H1 (cell line): ENCODE data around the gene NAV2. TPM values are rescaled to one million over a fixed set of nuclear protein-coding genes. Genes with fewer than 3 reads are reported as not detected.

Experiments used
- CTCF ChIA-PET: fragments of 300-600 bp; sonication (Branson Sonifier 250); formaldehyde crosslinking; loops from one replicate; lab custom pipeline; 2021; ENCODE audit not compliant: partially characterized antibody; lab: Charles Lee
- POLR2A ChIA-PET: fragments of 300-600 bp; sonication (Branson Sonifier 250); formaldehyde crosslinking; loops from one replicate; lab custom pipeline; 2021; ENCODE audit warnings: inconsistent platforms; ENCODE audit not compliant: partially characterized antibody; lab: Charles Lee
- DNase-seq, 2 experiments: peaks; one replicate each; pipeline versions ENCODE4 v3.0.0 to v3.0.0-alpha.2; 2010 to 2022; ENCODE audit warnings: low spot score in 2 of 2, low read depth in 1 of 2, mixed read lengths in 1 of 2
- FAIRE-seq: peaks from 2 replicates; lab custom pipeline; 2011; peaks lifted over from hg19 to GRCh38; lab: Jason Lieb, UNC
- H2AFZ ChIP-seq: 2 replicates; pipeline ENCODE4 v1.8.1; 2012; ENCODE audit warnings: low read length, inconsistent platforms
- H2AK5ac ChIP-seq: 2 replicates; pipeline ENCODE4 v1.6.1; 2013; ENCODE audit warnings: low read depth, low read length
- H2BK120ac ChIP-seq: replicated peaks from 2 replicates; pipeline ENCODE3; 2013; ENCODE audit warnings: low read depth, low read length, inconsistent platforms
- H2BK12ac ChIP-seq: 2 replicates; pipeline ENCODE4 v1.6.1; 2013; ENCODE audit warnings: low read depth, low read length
- H2BK15ac ChIP-seq: 2 replicates; pipeline ENCODE4 v1.6.1; 2013; ENCODE audit warnings: low read length
- H2BK20ac ChIP-seq: 2 replicates; pipeline ENCODE4 v1.6.1; 2013; ENCODE audit warnings: low read length
- H2BK5ac ChIP-seq: 2 replicates; pipeline ENCODE4 v1.6.1; 2013; ENCODE audit warnings: low read depth, low read length
- H3K14ac ChIP-seq: 2 replicates; pipeline ENCODE4 v1.6.1; 2013; ENCODE audit warnings: inconsistent platforms; ENCODE audit not compliant: insufficient read length
- H3K18ac ChIP-seq: 2 replicates; pipeline ENCODE4 v1.6.1; 2013; ENCODE audit warnings: low read length; ENCODE audit errors: extremely low read depth
- H3K23ac ChIP-seq: 2 replicates; pipeline ENCODE4 v1.6.1; 2013; ENCODE audit warnings: inconsistent platforms; ENCODE audit not compliant: insufficient read length
- H3K23me2 ChIP-seq: 2 replicates; pipeline ENCODE4 v1.6.1; 2013; ENCODE audit warnings: low read depth, low read length
- H3K27ac ChIP-seq: 2 replicates; pipeline ENCODE4 v1.6.1; 2011; ENCODE audit warnings: low read depth, low read length, inconsistent platforms
- H3K27me3 ChIP-seq, 4 experiments: replicated peaks in 1 of 4; 1 replicate in 1 of 4; 2 replicates in 3 of 4; pipeline versions ENCODE4 v1.6.1 to v1.8.1; 2011 to 2013; ENCODE audit warnings: low read length in 3 of 4, mild to moderate bottlenecking in 3 of 4, inconsistent platforms in 2 of 4, mixed read lengths in 2 of 4, moderate library complexity in 1 of 4; ENCODE audit not compliant: control insufficient read depth in 3 of 4, insufficient read depth in 3 of 4; ENCODE audit errors: extremely low read depth in 1 of 4
- H3K36me3 ChIP-seq, 4 experiments: 2 replicates each; pipeline versions ENCODE4 v1.6.1 to v1.8.1; 2011 to 2013; ENCODE audit warnings: mild to moderate bottlenecking in 4 of 4, low read length in 3 of 4, moderate library complexity in 2 of 4, control low read depth in 1 of 4, inconsistent platforms in 1 of 4; ENCODE audit not compliant: insufficient read depth in 4 of 4, control insufficient read depth in 2 of 4
- H3K4ac ChIP-seq: replicated peaks from 2 replicates; pipeline ENCODE3; 2013; ENCODE audit warnings: low read length, low read depth, mixed read lengths, inconsistent platforms; ENCODE audit not compliant: insufficient read length
- H3K4me1 ChIP-seq, 4 experiments: replicated peaks in 1 of 4; 1 replicate in 1 of 4; 2 replicates in 3 of 4; pipeline versions ENCODE4 v1.6.1 to v1.8.1; 2011 to 2013; ENCODE audit warnings: low read length in 3 of 4, inconsistent platforms in 2 of 4, mixed read lengths in 1 of 4; ENCODE audit not compliant: insufficient read depth in 4 of 4, control insufficient read depth in 3 of 4
- H3K4me2 ChIP-seq, 2 experiments: 2 replicates each; pipeline versions ENCODE4 v1.6.1 to v1.8.1; 2011 to 2013; ENCODE audit warnings: low read depth in 2 of 2, low read length in 2 of 2, control low read depth in 1 of 2, inconsistent platforms in 1 of 2, mild to moderate bottlenecking in 1 of 2; ENCODE audit not compliant: insufficient read depth in 1 of 2
- H3K4me3 ChIP-seq, 4 experiments: fragments of 200-600, 300-600 bp in 1 of 4; sonication (generic), shearing (Covaris generic), sonication (Bioruptor Twin) in 1 of 4; 2 replicates each; pipeline versions ENCODE4 v1.5.1 to v1.8.1; 2011 to 2016; ENCODE audit warnings: low read length in 4 of 4, low read depth in 3 of 4, control low read depth in 2 of 4, inconsistent platforms in 2 of 4, mild to moderate bottlenecking in 2 of 4, mixed read lengths in 1 of 4, moderate library complexity in 1 of 4; ENCODE audit not compliant: insufficient read depth in 2 of 4; ENCODE audit errors: extremely low read depth in 1 of 4
- H3K56ac ChIP-seq: replicated peaks from 2 replicates; pipeline ENCODE3; 2013; ENCODE audit warnings: low read depth, mild to moderate bottlenecking, mixed read lengths, low read length, inconsistent platforms; ENCODE audit not compliant: insufficient read length
- H3K79me1 ChIP-seq: 2 replicates; pipeline ENCODE4 v1.6.1; 2013; ENCODE audit warnings: low read depth, low read length, control low read depth
- H3K79me2 ChIP-seq, 2 experiments: 2 replicates each; pipeline versions ENCODE4 v1.6.1 to v1.8.1; 2012 to 2013; ENCODE audit warnings: low read length in 2 of 2, mild to moderate bottlenecking in 2 of 2, inconsistent platforms in 1 of 2; ENCODE audit not compliant: insufficient read depth in 2 of 2, control insufficient read depth in 1 of 2
- H3K9ac ChIP-seq, 4 experiments: replicated peaks in 1 of 4; 1 replicate in 1 of 4; 2 replicates in 3 of 4; pipeline versions ENCODE4 v1.6.1 to v1.8.1; 2011 to 2013; ENCODE audit warnings: low read depth in 3 of 4, low read length in 3 of 4, control low read depth in 2 of 4, mild to moderate bottlenecking in 2 of 4, moderate library complexity in 2 of 4, inconsistent platforms in 1 of 4; ENCODE audit errors: extremely low read depth in 1 of 4
- H3K9me3 ChIP-seq, 2 experiments: 2 replicates each; pipeline versions ENCODE4 v1.6.1 to v1.8.1; 2012 to 2013; ENCODE audit warnings: mild to moderate bottlenecking in 2 of 2, moderate library complexity in 2 of 2, control low read depth in 1 of 2, inconsistent platforms in 1 of 2, low read depth in 1 of 2, low read length in 1 of 2, mixed read lengths in 1 of 2; ENCODE audit not compliant: insufficient read depth in 2 of 2
- H4K20me1 ChIP-seq, 2 experiments: replicated peaks in 1 of 2; 2 replicates each; pipeline versions ENCODE3 to v1.8.1; 2011 to 2013; ENCODE audit warnings: inconsistent platforms in 2 of 2, low read length in 2 of 2, mild to moderate bottlenecking in 1 of 2; ENCODE audit not compliant: insufficient read depth in 2 of 2, control insufficient read depth in 1 of 2
- H4K5ac ChIP-seq: 2 replicates; pipeline ENCODE4 v1.6.1; 2013; ENCODE audit warnings: low read length, low read depth, mixed read lengths, inconsistent platforms; ENCODE audit not compliant: insufficient read length
- H4K8ac ChIP-seq: 2 replicates; pipeline ENCODE4 v1.8.0; 2013; ENCODE audit warnings: mild to moderate bottlenecking, moderate library complexity, low read length, inconsistent platforms; ENCODE audit not compliant: insufficient read depth; ENCODE audit errors: extremely low read depth
- H4K91ac ChIP-seq: replicated peaks from 2 replicates; pipeline ENCODE3; 2013; ENCODE audit warnings: low read length, mixed read lengths, inconsistent platforms; ENCODE audit not compliant: insufficient read length
- BACH1 ChIP-seq: IDR thresholded peaks from 2 replicates; pipeline ENCODE4 v1.6.1; 2012; ENCODE audit warnings: low read length, improper control_type of control experiment
- CBX5 ChIP-seq: fragments of 300-800, 300-1000 bp; sonication (generic); IDR thresholded peaks from 2 replicates; pipeline ENCODE4 v1.7.1; 2016; ENCODE audit warnings: antibody characterized with exemption, low read length, low read depth
- CHD1 ChIP-seq: IDR thresholded peaks from 2 replicates; pipeline ENCODE4 v1.6.1; 2012; ENCODE audit warnings: low read depth, low read length, improper control_type of control experiment
- CHD2 ChIP-seq: IDR thresholded peaks from 2 replicates; pipeline ENCODE4 v1.6.1; 2012; ENCODE audit warnings: low read length, improper control_type of control experiment
- CTCF ChIP-seq, 3 experiments: IDR thresholded peaks; 1 replicate in 2 of 3; 2 replicates in 1 of 3; pipeline versions ENCODE4 v1.5.1 to v1.6.1; 2011; ENCODE audit warnings: low read length in 3 of 3, mild to moderate bottlenecking in 3 of 3, inconsistent platforms in 2 of 3, low read depth in 1 of 3, moderate library complexity in 1 of 3; ENCODE audit not compliant: insufficient read depth in 1 of 3; ENCODE audit errors: control extremely low read depth in 1 of 3
- EZH2 ChIP-seq: fragments of 200-600 bp; sonication (generic); IDR thresholded peaks from 2 replicates; pipeline ENCODE4 v1.7.1; 2012; ENCODE audit warnings: low read depth, mild to moderate bottlenecking, moderate library complexity, low read length, inconsistent platforms; ENCODE audit not compliant: severe bottlenecking
- HDAC2 ChIP-seq, 2 experiments: fragments of 300-600 bp in 1 of 2; sonication (generic) in 1 of 2; IDR thresholded peaks; 2 replicates each; pipeline ENCODE4 v1.6.1; 2011 to 2012; ENCODE audit warnings: low read depth in 2 of 2, low read length in 2 of 2, mild to moderate bottlenecking in 2 of 2, moderate library complexity in 2 of 2, borderline replicate concordance in 1 of 2, inconsistent platforms in 1 of 2
- NANOG ChIP-seq: IDR thresholded peaks from 2 replicates; pipeline ENCODE4 v1.6.1; 2011; ENCODE audit warnings: low read length, low read depth, mild to moderate bottlenecking, inconsistent platforms; ENCODE audit not compliant: insufficient read depth, poor library complexity, severe bottlenecking
- RBBP5 ChIP-seq: IDR thresholded peaks from 2 replicates; pipeline ENCODE4 v1.7.1; 2012; ENCODE audit warnings: low read depth, mild to moderate bottlenecking, inconsistent platforms, low read length, moderate library complexity, borderline replicate concordance
- SIRT6 ChIP-seq: IDR thresholded peaks from one replicate; pipeline ENCODE4 v1.7.1; 2012; ENCODE audit warnings: low read length, inconsistent platforms
- TAF7 ChIP-seq: optimal IDR thresholded peaks from 2 replicates; pipeline ENCODE3; 2011; ENCODE audit warnings: low read depth, mild to moderate bottlenecking, inconsistent platforms, low read length, moderate library complexity, borderline replicate concordance
- WGBS, 2 experiments: shearing (Covaris generic) in 1 of 2; methylation state at CpG; one replicate each; pipeline versions ENCODE4 v1.1.6 to v1.1.7; 2013 to 2015; ENCODE audit warnings: low lambda C conversion rate in 2 of 2, mixed read lengths in 2 of 2, inconsistent platforms in 1 of 2, low coverage in 1 of 2, missing lambda C conversion rate in 1 of 2; ENCODE audit not compliant: insufficient replicate concordance in 2 of 2, insufficient coverage in 1 of 2, insufficient read length in 1 of 2; ENCODE audit errors: extremely low coverage in 1 of 2, missing lambda C conversion rate in 1 of 2; 5-methylcytosine and 5-hydroxymethylcytosine counted together
- polyA plus RNA-seq, 7 experiments: library from polyadenylated mRNA; depleted of rRNA in 3 of 7; stranded (reverse) in 5 of 7; unstranded in 2 of 7; fragments of >200 nt in 5 of 7; fragments of 200-250 nt in 2 of 7; gene quantifications; 1 replicate in 5 of 7; 2 replicates in 1 of 7; 4 replicates in 1 of 7; pipeline versions ENCODE4 v1.2.1 to v1.2.3, GENCODE V29; 2011 to 2013; ENCODE audit warnings: missing spikeins in 2 of 7, mixed read lengths in 2 of 7
- total RNA-seq: library from RNA; stranded (reverse); fragmentation: NEBNext Ultra II Directional; extraction: Animal tissue kit (Norgen Biotek cat#: 25700); gene quantifications from 2 replicates; pipeline ENCODE4 v1.2.1, GENCODE V29; 2021

The NAV2 gene
- total and polyA plus RNA-seq, 2 of the 8 experiments (the other 6 are each of a cell fraction or from before 2014, with no cell fraction given) = 35.6 to 73.6 TPM

- peaks cover 0 to 3% of the 10 kb centered on the region in 2 experiments for H4K20me1 ChIP-seq
- H3K4me2 ChIP-seq = no peak overlapping the region
- no peak overlapping the region for H2BK12ac ChIP-seq
- no peaks in the 10 kb centered on the region for H3K27me3 ChIP-seq
- H2BK15ac ChIP-seq = no peak overlapping the region
- no peak overlapping the region for H3K18ac ChIP-seq
- no peak overlapping the region for H3K14ac ChIP-seq
- no peak overlapping the region for H3K56ac ChIP-seq
- FAIRE-seq (no peak), DNase-seq (no peak)
- H3K79me1 ChIP-seq = no peaks in the 10 kb centered on the region; the same call in 1 of the 2 replicates
- CTCF ChIA-PET = interaction anchor here (1.5 to 3.8 kb wide), 4 partner anchors 15 to 166 kb away, joined by 3 to 14 read pairs (median 6); no protein-coding TSS in a partner anchor
- H4K5ac ChIP-seq = no peak overlapping the region
- H3K23ac ChIP-seq = no peak overlapping the region
- no peak overlapping the region for H3K4me3 ChIP-seq
- WGBS, 2 experiments = 81% methylated on average over 4 of the region's 4 CpGs; no CpG with 5 or more reads in 1 of the 2 experiments
- no peak overlapping the region for H2BK120ac ChIP-seq
- H2BK20ac ChIP-seq = no peak overlapping the region
- no peaks in the 10 kb centered on the region for H3K23me2 ChIP-seq
- no peak overlapping the region for H2BK5ac ChIP-seq
- no peak overlapping the region for H3K27ac ChIP-seq
- no peak overlapping the region for H4K8ac ChIP-seq
- POLR2A ChIA-PET = interaction anchor here (1.7 kb wide), 1 partner anchor 13 kb away, joined by 3 read pairs; no protein-coding TSS in a partner anchor
- no peak overlapping the region for H2AFZ ChIP-seq
- H2AK5ac ChIP-seq = no peak overlapping the region
- H3K36me3 ChIP-seq = peaks cover 2 to 10% (median 7%) of the 10 kb centered on the region in 4 experiments; a peak in 5 of 8 replicates
- H3K4ac ChIP-seq = no peak overlapping the region
- H3K4me1 ChIP-seq = no peaks in the 10 kb centered on the region
- 0 out of 4 replicates have a peak, but pooled peaks cover 0 to 3% of the 10 kb centered on the region in 2 experiments for H3K79me2 ChIP-seq
- H4K91ac ChIP-seq = no peak overlapping the region
- H3K9me3 ChIP-seq = no peaks in the 10 kb centered on the region
- no peak overlapping the region for H3K9ac ChIP-seq
- no peak for TF ChIP-seq CBX5
- no peak for TF ChIP-seq EZH2
- TF ChIP-seq CHD1 = no peak
- TF ChIP-seq CHD2 = no peak
- no peak for TF ChIP-seq TAF7
- no peak for TF ChIP-seq HDAC2 (IDR thresholded peaks at IDR 0.05; ENCODE audit: borderline replicate concordance in 1 of 2, low read depth in 2 of 2, low read length in 2 of 2)
- TF ChIP-seq RBBP5 = no peak
- TF ChIP-seq CTCF (IDR thresholded peaks at IDR 0.05; ENCODE audit: control extremely low read depth in 1 of 3, insufficient read depth in 1 of 3, low read depth in 1 of 3, low read length in 3 of 3) = no peak
- TF ChIP-seq NANOG = no peak
- TF ChIP-seq BACH1 = no peak
- no peak for TF ChIP-seq SIRT6
These were observed 254.3 kb downstream of the NAV2 start for GRCh38 chr11:19966927-19967326.
